VCaP (cell line): ENCODE measurements around the gene FRAT2.

Experiments
- H3K27ac ChIP-seq: fragments of 450-650 bp; 2 replicates; pipeline ENCODE4 v1.5.1; 2017
- CTCF ChIP-seq: fragments of 450-650 bp; conservative IDR thresholded peaks from 2 replicates; pipeline ENCODE4 v1.5.1; 2017; ENCODE audit warnings: mild to moderate bottlenecking, moderate library complexity

FRAT2 gene

GRCh38 chr10:97321032-97321803 is 13.3 kb downstream of the FRAT2 start:
- no peak overlapping the region for H3K27ac ChIP-seq
- no peak for TF ChIP-seq CTCF

- H3K27ac ChIP-seq, result peak overlapping the region; percentile 99
Observed at GRCh38 chr10:97320480-97321031, 14.0 kb downstream of the FRAT2 start.

GRCh38 chr10:97319671-97320479 is 14.7 kb downstream of the FRAT2 start:
- peak; percentile 15; the same call in 1 of the 2 replicates for TF ChIP-seq CTCF
- peak overlapping the region; percentile 99 for H3K27ac ChIP-seq

More at GRCh38 chr10:97320480-97321031, 14.0 kb downstream of the FRAT2 start:
- TF ChIP-seq CTCF, result no peak

GRCh38 chr10:97318772-97319651 is 15.5 kb downstream of the FRAT2 start, which contains the start of gene FRAT1:
Gene FRAT1, plus strand, starts transcription at chr10:97319271. Its CDS starts 183 bp downstream, at chr10:97319454.
- no peak for TF ChIP-seq CTCF

GRCh38 chr10:97314671-97315070 is 19.9 kb downstream of the FRAT2 start:
- no peak overlapping the region for H3K27ac ChIP-seq
- TF ChIP-seq CTCF, result no peak

More at GRCh38 chr10:97318772-97319651, 15.5 kb downstream of the FRAT2 start, which contains the start of gene FRAT1:
- peak within 1 kb of the TSS; percentile 99 for H3K27ac ChIP-seq

GRCh38 chr10:97312897-97313296 is 21.6 kb downstream of the FRAT2 start:
- no peak for TF ChIP-seq CTCF
- no peak overlapping the region for H3K27ac ChIP-seq
